ENCODE data around the gene CEP89.

Gene CEP89

GRCh38 chr19:32916969-32917615, 54.7 kb downstream of the CEP89 start:
- Histone ChIP-seq H3K9me3 (no peaks in the 10 kb centered on the region), H3K27me3 (no peaks in the 10 kb centered on the region), H3K27ac (no peak overlapping the region), H3K4me1 (no peaks in the 10 kb centered on the region), H3K36me3 (peaks cover 52 to 82% (median 63%) of the 10 kb centered on the region in 3 donors), H3K4me3 (no peak overlapping the region)
- no peak for DNase-seq
- TF ChIP-seq CTCF (IDR thresholded peaks at IDR 0.05) = no peak
- intact Hi-C loops (cut with DNase I; ENCODE audit: low total_unique reads) = no loop called here

GRCh38 chr19:32914879-32915660, 56.7 kb downstream of the CEP89 start:
- no peak for DNase-seq
- Histone ChIP-seq H3K4me3 (no peak overlapping the region), H3K27me3 (no peaks in the 10 kb centered on the region), H3K9me3 (no peaks in the 10 kb centered on the region), H3K36me3 (peaks cover 49 to 77% (median 66%) of the 10 kb centered on the region in 3 donors), H3K4me1 (no peaks in the 10 kb centered on the region), H3K27ac (no peak overlapping the region)
- TF ChIP-seq CTCF (IDR thresholded peaks at IDR 0.05) = no peak
- intact Hi-C loops (cut with DNase I; ENCODE audit: low total_unique reads) = no loop called here

GRCh38 chr19:32911467-32911866, 60.3 kb downstream of the CEP89 start:
- intact Hi-C loops (cut with DNase I; ENCODE audit: low total_unique reads) = no loop called here
- H3K27ac ChIP-seq = no peak overlapping the region

GRCh38 chr19:32910874-32911273, 60.9 kb downstream of the CEP89 start:
- no peaks in the 10 kb centered on the region for H3K27me3 ChIP-seq
- no peak overlapping the region for H3K4me3 ChIP-seq
- TF ChIP-seq CTCF (IDR thresholded peaks at IDR 0.05) = no peak
- no peak for DNase-seq
- intact Hi-C loops (cut with DNase I; ENCODE audit: low total_unique reads) = no loop called here
- H3K4me1 ChIP-seq = no peaks in the 10 kb centered on the region
- H3K9me3 ChIP-seq = peaks cover 0 to 4% (median 3%) of the 10 kb centered on the region in 3 donors
- H3K27ac ChIP-seq = no peak overlapping the region
- peaks cover 60 to 78% (median 63%) of the 10 kb centered on the region in 3 donors for H3K36me3 ChIP-seq

More at GRCh38 chr19:32911467-32911866, 60.3 kb downstream of the CEP89 start:
- Histone ChIP-seq H3K4me1 (no peaks in the 10 kb centered on the region), H3K27me3 (no peaks in the 10 kb centered on the region), H3K4me3 (no peak overlapping the region), H3K36me3 (peaks cover 60 to 79% (median 63%) of the 10 kb centered on the region in 3 donors), H3K9me3 (no peaks in the 10 kb centered on the region)
- TF ChIP-seq CTCF (IDR thresholded peaks at IDR 0.05) = no peak
- DNase-seq = no peak

GRCh38 chr19:32910094-32910493, 61.7 kb downstream of the CEP89 start:
- Histone ChIP-seq H3K27me3 (no peaks in the 10 kb centered on the region), H3K27ac (no peak overlapping the region), H3K9me3 (peaks cover 0 to 9% (median 8%) of the 10 kb centered on the region in 3 donors), H3K4me1 (no peaks in the 10 kb centered on the region), H3K36me3 (peaks cover 60 to 78% (median 62%) of the 10 kb centered on the region in 3 donors), H3K4me3 (no peak overlapping the region)
- intact Hi-C loops (cut with DNase I; ENCODE audit: low total_unique reads) = no loop called here
- no peak for DNase-seq
- TF ChIP-seq CTCF (IDR thresholded peaks at IDR 0.05) = no peak

All from tibial artery (tissue), 4 donors.